H9 (cell line): ENCODE results near the gene VWA8. TPM values are rescaled to one million over a fixed set of nuclear protein-coding genes. Genes with fewer than 3 reads are reported as not detected.

Experiments
- DNase-seq: peaks from one replicate; pipeline ENCODE4 v3.0.0-alpha.2; 2017
- H2AFZ ChIP-seq: one replicate; pipeline ENCODE4 v1.6.1; 2013; ENCODE audit warnings: mild to moderate bottlenecking, low read length, control low read depth, moderate library complexity
- H2AK5ac ChIP-seq: 2 replicates; pipeline ENCODE4 v1.6.1; 2013; ENCODE audit warnings: low read length, control low read depth, mixed read lengths; ENCODE audit not compliant: insufficient read length
- H2BK120ac ChIP-seq: one replicate; pipeline ENCODE4 v1.6.1; 2013; ENCODE audit warnings: low read depth, mild to moderate bottlenecking, low read length, control low read depth, inconsistent platforms; ENCODE audit not compliant: poor library complexity, severe bottlenecking
- H2BK12ac ChIP-seq: 2 replicates; pipeline ENCODE4 v1.6.1; 2013; ENCODE audit warnings: low read length, control low read depth, mixed read lengths, low read depth; ENCODE audit not compliant: insufficient read length
- H2BK15ac ChIP-seq: 2 replicates; pipeline ENCODE4 v1.6.1; 2013; ENCODE audit warnings: low read depth, low read length, control low read depth
- H2BK20ac ChIP-seq: one replicate; pipeline ENCODE4 v1.6.1; 2013; ENCODE audit warnings: low read depth, mild to moderate bottlenecking, low read length, control low read depth, inconsistent platforms; ENCODE audit not compliant: poor library complexity, severe bottlenecking
- H2BK5ac ChIP-seq: 2 replicates; pipeline ENCODE4 v1.6.1; 2013; ENCODE audit warnings: low read length, control low read depth, mixed read lengths; ENCODE audit not compliant: insufficient read length
- H3K14ac ChIP-seq: 2 replicates; pipeline ENCODE4 v1.6.1; 2013; ENCODE audit warnings: low read length, control low read depth; ENCODE audit not compliant: insufficient read depth
- H3K18ac ChIP-seq: 2 replicates; pipeline ENCODE4 v1.6.1; 2013; ENCODE audit warnings: low read depth, mild to moderate bottlenecking, mixed read lengths, low read length, control low read depth; ENCODE audit not compliant: insufficient read length
- H3K23ac ChIP-seq: 2 replicates; pipeline ENCODE4 v1.6.1; 2013; ENCODE audit warnings: low read length, control low read depth, mixed read lengths, low read depth; ENCODE audit not compliant: insufficient read length
- H3K23me2 ChIP-seq: 2 replicates; pipeline ENCODE4 v1.6.1; 2013; ENCODE audit warnings: low read depth, mild to moderate bottlenecking, mixed read lengths, low read length, control low read depth; ENCODE audit not compliant: insufficient read length, poor library complexity, severe bottlenecking
- H3K27ac ChIP-seq: 2 replicates; pipeline ENCODE4 v1.5.1; 2013; ENCODE audit warnings: low read length, control low read depth, mixed read lengths, low read depth; ENCODE audit not compliant: insufficient read length
- H3K27me3 ChIP-seq: 2 replicates; pipeline ENCODE4 v1.6.1; 2013; ENCODE audit warnings: low read length, control low read depth, inconsistent platforms; ENCODE audit not compliant: insufficient read depth
- H3K4ac ChIP-seq: 2 replicates; pipeline ENCODE4 v1.6.1; 2013; ENCODE audit warnings: low read depth, mild to moderate bottlenecking, control low read depth, inconsistent platforms, low read length, moderate library complexity
- H3K4me1 ChIP-seq: 2 replicates; pipeline ENCODE4 v1.6.1; 2013; ENCODE audit warnings: low read length, control low read depth, inconsistent platforms; ENCODE audit not compliant: insufficient read depth
- H3K4me2 ChIP-seq: 2 replicates; pipeline ENCODE4 v1.6.1; 2013; ENCODE audit warnings: low read length, control low read depth, mixed read lengths; ENCODE audit not compliant: insufficient read length, insufficient read depth
- H3K56ac ChIP-seq: 2 replicates; pipeline ENCODE4 v1.6.1; 2013; ENCODE audit warnings: low read depth, mild to moderate bottlenecking, mixed read lengths, low read length, control low read depth; ENCODE audit not compliant: insufficient read length
- H3K79me1 ChIP-seq: 2 replicates; pipeline ENCODE4 v1.6.1; 2013; ENCODE audit warnings: low read depth, mild to moderate bottlenecking, moderate library complexity, low read length, control low read depth, inconsistent platforms; ENCODE audit not compliant: insufficient read depth, poor library complexity, severe bottlenecking
- H3K79me2 ChIP-seq: 2 replicates; pipeline ENCODE4 v1.6.1; 2013; ENCODE audit warnings: low read length, control low read depth, inconsistent platforms; ENCODE audit not compliant: insufficient read depth
- H3K9ac ChIP-seq: 2 replicates; pipeline ENCODE4 v1.6.1; 2013; ENCODE audit warnings: low read length, control low read depth, mixed read lengths; ENCODE audit not compliant: insufficient read length; ENCODE audit errors: extremely low read depth
- H3K9me3 ChIP-seq: one replicate; pipeline ENCODE4 v1.6.1; 2013; ENCODE audit warnings: low read depth, low read length, inconsistent platforms; ENCODE audit not compliant: control insufficient read depth
- H3T11ph ChIP-seq: one replicate; pipeline ENCODE4 v1.6.1; 2013; ENCODE audit warnings: mild to moderate bottlenecking, low read length, control low read depth, inconsistent platforms
- H4K20me1 ChIP-seq: one replicate; pipeline ENCODE4 v1.6.1; 2013; ENCODE audit not compliant: control insufficient read depth, insufficient read length, insufficient read depth
- H4K5ac ChIP-seq: 2 replicates; pipeline ENCODE4 v1.6.1; 2013; ENCODE audit warnings: low read depth, mild to moderate bottlenecking, mixed read lengths, low read length, control low read depth; ENCODE audit not compliant: insufficient read length
- H4K8ac ChIP-seq: replicated peaks from 2 replicates; pipeline ENCODE4 v1.6.1; 2013; ENCODE audit warnings: low read length, control low read depth, mixed read lengths, low read depth; ENCODE audit not compliant: insufficient read length
- H4K91ac ChIP-seq: 2 replicates; pipeline ENCODE4 v1.6.1; 2013; ENCODE audit warnings: low read depth, mild to moderate bottlenecking, moderate library complexity, mixed read lengths, low read length, control low read depth; ENCODE audit not compliant: insufficient read length
- H3K27ac Mint-ChIP-seq, 3 experiments: 2 replicates in 2 of 3; 3 replicates in 1 of 3; pipeline ENCODE4 v1.8.0; 2020 to 2021; ENCODE audit warnings: mixed read lengths in 3 of 3, mild to moderate bottlenecking in 1 of 3, moderate library complexity in 1 of 3
- H3K27me3 Mint-ChIP-seq: 2 replicates; pipeline ENCODE4 v1.8.0; 2021; ENCODE audit warnings: low read depth, mild to moderate bottlenecking, moderate library complexity, mixed read lengths
- H3K36me3 Mint-ChIP-seq, 3 experiments: 2 replicates in 2 of 3; 3 replicates in 1 of 3; pipeline ENCODE4 v1.8.0; 2020 to 2021; ENCODE audit warnings: low read depth in 3 of 3, mixed read lengths in 3 of 3; ENCODE audit not compliant: insufficient read depth in 1 of 3
- H3K4me1 Mint-ChIP-seq, 2 experiments: 2 replicates each; pipeline ENCODE4 v1.8.0; 2020; ENCODE audit warnings: mixed read lengths in 2 of 2
- H3K4me3 Mint-ChIP-seq, 2 experiments: 2 replicates in 1 of 2; 3 replicates in 1 of 2; pipeline ENCODE4 v1.8.0; 2020 to 2021; ENCODE audit warnings: mild to moderate bottlenecking in 2 of 2, mixed read lengths in 2 of 2, moderate library complexity in 1 of 2
- H3K9me3 Mint-ChIP-seq, 2 experiments: 2 replicates in 1 of 2; 3 replicates in 1 of 2; pipeline ENCODE4 v1.8.0; 2020; ENCODE audit warnings: mild to moderate bottlenecking in 2 of 2, mixed read lengths in 2 of 2, moderate library complexity in 1 of 2
- CTCF ChIP-seq: fragments of 200-600 bp; sonication (generic); conservative IDR thresholded peaks from 3 replicates; pipeline ENCODE4 v1.8.0; 2021; ENCODE audit warnings: antibody characterized with exemption, mild to moderate bottlenecking
- WGBS: extraction: QIAGEN DNeasy Blood & Tissue Kit; methylation state at CpG from one replicate; pipeline ENCODE4 v1.1.7; 2013; ENCODE audit warnings: missing lambda C conversion rate, low lambda C conversion rate, mixed read lengths; ENCODE audit not compliant: insufficient read length; ENCODE audit errors: extremely low coverage; 5-methylcytosine and 5-hydroxymethylcytosine counted together
- total RNA-seq: library from RNA; stranded (reverse); gene quantifications from 2 replicates; pipeline ENCODE4 v1.2.1, GENCODE V29; 2021

VWA8 gene
- total RNA-seq, 1 experiment from 2014 or later, result 17.4 TPM

GRCh38 chr13:41634407-41634806 is 326.5 kb downstream of the VWA8 start:
- H3K23ac ChIP-seq, result no peak overlapping the region
- no peak for DNase-seq
- H3K18ac ChIP-seq, result no peak overlapping the region
- no peak overlapping the region for H2BK120ac ChIP-seq
- no peaks in the 10 kb centered on the region for H3K79me2 ChIP-seq
- H3K23me2 ChIP-seq, result no peaks in the 10 kb centered on the region
- no peak overlapping the region for H2BK15ac ChIP-seq
- no peaks in the 10 kb centered on the region for H3K36me3 Mint-ChIP-seq
- H3T11ph ChIP-seq, result no peak overlapping the region
- H3K4me1 ChIP-seq, result no peaks in the 10 kb centered on the region
- H3K4me2 ChIP-seq, result no peak overlapping the region
- H3K9ac ChIP-seq, result no peak overlapping the region
- H2BK5ac ChIP-seq, result no peak overlapping the region
- no peaks in the 10 kb centered on the region for H3K9me3 ChIP-seq
- H3K27me3 ChIP-seq, result no peaks in the 10 kb centered on the region
- WGBS, result 100% methylated on average over 1 of the region's 3 CpGs
- no peaks in the 10 kb centered on the region for H4K20me1 ChIP-seq
- H3K14ac ChIP-seq, result no peak overlapping the region
- no peak overlapping the region for H3K27ac ChIP-seq
- H3K4ac ChIP-seq, result no peak overlapping the region
- no peak overlapping the region for H2BK20ac ChIP-seq
- H2AFZ ChIP-seq, result no peak overlapping the region
- no peak overlapping the region for H2AK5ac ChIP-seq
- H3K27ac Mint-ChIP-seq, result no peak overlapping the region; a peak in 1 of 7 replicates
- H3K4me1 Mint-ChIP-seq, result peaks cover 3 to 4% of the 10 kb centered on the region in 2 experiments
- no peak for TF ChIP-seq CTCF
- H3K79me1 ChIP-seq, result no peaks in the 10 kb centered on the region
- H4K8ac ChIP-seq, result no peak overlapping the region
- H4K5ac ChIP-seq, result no peak overlapping the region
- no peak overlapping the region for H4K91ac ChIP-seq
- no peaks in the 10 kb centered on the region for H3K9me3 Mint-ChIP-seq
- H3K56ac ChIP-seq, result no peak overlapping the region
- H2BK12ac ChIP-seq, result no peak overlapping the region
- no peak overlapping the region for H3K4me3 Mint-ChIP-seq
- no peaks in the 10 kb centered on the region for H3K27me3 Mint-ChIP-seq
